ENCODE data around the gene YOD1. TPM values are rescaled to one million over a fixed set of nuclear protein-coding genes. Genes with fewer than 3 reads are reported as not detected.

Gene YOD1
- total RNA-seq, 3 donors from 2014 or later, result 5.8 to 7.8 (median 7.8) TPM

GRCh38 chr1:207015791-207016190 is 35.2 kb downstream of the YOD1 start:
- DNase-seq, result no peak
- Histone ChIP-seq H3K9me3 (no peaks in the 10 kb centered on the region), H3K4me1 (ENCODE audit: low read depth) (peaks cover 8% of the 10 kb centered on the region), H3K4me3 (no peak overlapping the region), H3K36me3 (ENCODE audit: low read depth) (no peaks in the 10 kb centered on the region)
- intact Hi-C loops (cut with DNase I, micrococcal nuclease), result no loop called here
- TF ChIP-seq CTCF (IDR thresholded peaks at IDR 0.05), result no peak
- ATAC-seq, result no peak

GRCh38 chr1:207014728-207015127 is 36.3 kb downstream of the YOD1 start:
- TF ChIP-seq CTCF (IDR thresholded peaks at IDR 0.05), result no peak

GRCh38 chr1:207013321-207014085 is 37.5 kb downstream of the YOD1 start:
- DNase-seq (no peak), ATAC-seq (no peak)
- intact Hi-C loops (cut with DNase I, micrococcal nuclease), result no loop called here
- H3K36me3 ChIP-seq (ENCODE audit: low read depth), result no peaks in the 10 kb centered on the region
- TF ChIP-seq CTCF (IDR thresholded peaks at IDR 0.05), result no peak
- no peak overlapping the region for H3K4me3 ChIP-seq
- H3K4me1 ChIP-seq (ENCODE audit: low read depth), result peaks cover 16% of the 10 kb centered on the region
- no peaks in the 10 kb centered on the region for H3K9me3 ChIP-seq

More at GRCh38 chr1:207014728-207015127, 36.3 kb downstream of the YOD1 start:
- no peaks in the 10 kb centered on the region for H3K36me3 ChIP-seq (ENCODE audit: low read depth)
- intact Hi-C loops (cut with DNase I, micrococcal nuclease), result no loop called here
- H3K4me3 ChIP-seq, result no peak overlapping the region
- DNase-seq, result no peak
- peaks cover 9% of the 10 kb centered on the region for H3K4me1 ChIP-seq (ENCODE audit: low read depth)
- H3K9me3 ChIP-seq, result no peaks in the 10 kb centered on the region
- ATAC-seq, result no peak

GRCh38 chr1:207010726-207011125 is 40.3 kb downstream of the YOD1 start:
- Histone ChIP-seq H3K4me3 (no peak overlapping the region), H3K9me3 (no peaks in the 10 kb centered on the region), H3K4me1 (ENCODE audit: low read depth) (peaks cover 16% of the 10 kb centered on the region), H3K36me3 (ENCODE audit: low read depth) (no peaks in the 10 kb centered on the region)
- no peak for TF ChIP-seq CTCF (IDR thresholded peaks at IDR 0.05)
- intact Hi-C loops (cut with DNase I, micrococcal nuclease), result no loop called here
- DNase-seq, result no peak
- ATAC-seq, result no peak

GRCh38 chr1:207009945-207010344 is 41.1 kb downstream of the YOD1 start:
- no peak for DNase-seq
- intact Hi-C loops (cut with DNase I, micrococcal nuclease), result no loop called here
- ATAC-seq, result peak; percentile 62
- Histone ChIP-seq H3K4me3 (no peak overlapping the region), H3K4me1 (ENCODE audit: low read depth) (peaks cover 16% of the 10 kb centered on the region), H3K36me3 (ENCODE audit: low read depth) (no peaks in the 10 kb centered on the region), H3K9me3 (no peaks in the 10 kb centered on the region)
- no peak for TF ChIP-seq CTCF (IDR thresholded peaks at IDR 0.05)

All from mucosa of descending colon (tissue), 3 donors.